ENCODE results near the gene ZPBP2. TPM values are rescaled to one million over a fixed set of nuclear protein-coding genes. Genes with fewer than 3 reads are reported as not detected.

ZPBP2 gene
- total RNA-seq, 1 donor from 2014 or later, result not detected

GRCh38 chr17:39841134-39841683 is 26.8 kb upstream of the ZPBP2 start:
- FAIRE-seq (no peak), DNase-seq (ENCODE audit: low read depth) (no peak)
- H3K36me3 ChIP-seq (ENCODE audit: insufficient read depth, low read length), result no peaks in the 10 kb centered on the region
- no peaks in the 10 kb centered on the region for H3K4me1 ChIP-seq (ENCODE audit: insufficient read depth, low read length)
- peaks cover 14% of the 10 kb centered on the region for H3K27me3 ChIP-seq (ENCODE audit: insufficient read depth, low read length)
- H3K27ac Mint-ChIP-seq (ENCODE audit: unreplicated experiment), result no peak overlapping the region
- H3K9me3 ChIP-seq (ENCODE audit: insufficient read depth, low read depth, low read length), result no peaks in the 10 kb centered on the region
- no peaks in the 10 kb centered on the region for H4K20me1 ChIP-seq (ENCODE audit: insufficient read depth, low read length)
- H3K79me2 ChIP-seq (ENCODE audit: insufficient read depth, low read length), result no peaks in the 10 kb centered on the region
- H3K4me3 Mint-ChIP-seq (ENCODE audit: unreplicated experiment), result no peak overlapping the region
- peaks cover 8% of the 10 kb centered on the region for H3K27me3 Mint-ChIP-seq (ENCODE audit: low read depth, unreplicated experiment)
- no peak overlapping the region for H3K4me3 ChIP-seq (ENCODE audit: insufficient read depth, low read depth, low read length)
- H3K9me3 Mint-ChIP-seq (ENCODE audit: unreplicated experiment), result peaks cover 16% of the 10 kb centered on the region
- H2AFZ ChIP-seq (ENCODE audit: low read depth, low read length), result no peak overlapping the region
- H3K4me2 ChIP-seq (ENCODE audit: low read length), result no peak overlapping the region
- H3K36me3 Mint-ChIP-seq (ENCODE audit: low read depth, unreplicated experiment), result no peaks in the 10 kb centered on the region
- H3K4me1 Mint-ChIP-seq (ENCODE audit: low read depth, unreplicated experiment), result no peaks in the 10 kb centered on the region
- no peak overlapping the region for H3K9ac ChIP-seq (ENCODE audit: low read length)
- no peak overlapping the region for H3K27ac ChIP-seq (ENCODE audit: low read depth, low read length)
- TF ChIP-seq EZH2 (IDR thresholded peaks at IDR 0.05; ENCODE audit: insufficient read depth, low read length), result no peak
- no peak for TF ChIP-seq CTCF (IDR thresholded peaks at IDR 0.05; ENCODE audit: insufficient read depth, low read depth, low read length)

- Histone ChIP-seq H3K4me1 (ENCODE audit: insufficient read depth, low read length) (no peaks in the 10 kb centered on the region), H3K79me2 (ENCODE audit: insufficient read depth, low read length) (no peaks in the 10 kb centered on the region), H3K9me3 (ENCODE audit: insufficient read depth, low read depth, low read length) (no peaks in the 10 kb centered on the region), H3K27ac (ENCODE audit: low read depth, low read length) (no peak overlapping the region), H3K27me3 (ENCODE audit: insufficient read depth, low read length) (peaks cover 26% of the 10 kb centered on the region), H2AFZ (ENCODE audit: low read depth, low read length) (no peak overlapping the region), H3K36me3 (ENCODE audit: insufficient read depth, low read length) (no peaks in the 10 kb centered on the region), H3K9ac (ENCODE audit: low read length) (no peak overlapping the region), H3K4me3 (ENCODE audit: insufficient read depth, low read depth, low read length) (no peak overlapping the region), H4K20me1 (ENCODE audit: insufficient read depth, low read length) (no peaks in the 10 kb centered on the region), H3K4me2 (ENCODE audit: low read length) (no peak overlapping the region)
- H3K4me3 Mint-ChIP-seq (ENCODE audit: unreplicated experiment), result no peak overlapping the region
- H3K4me1 Mint-ChIP-seq (ENCODE audit: low read depth, unreplicated experiment), result no peaks in the 10 kb centered on the region
- no peak for FAIRE-seq
- no peak overlapping the region for H3K27ac Mint-ChIP-seq (ENCODE audit: unreplicated experiment)
- H3K9me3 Mint-ChIP-seq (ENCODE audit: unreplicated experiment), result peaks cover 5% of the 10 kb centered on the region
- TF ChIP-seq CTCF (IDR thresholded peaks at IDR 0.05; ENCODE audit: insufficient read depth, low read depth, low read length) (no peak), EZH2 (IDR thresholded peaks at IDR 0.05; ENCODE audit: insufficient read depth, low read length) (no peak)
- no peak for DNase-seq (ENCODE audit: low read depth)
- H3K27me3 Mint-ChIP-seq (ENCODE audit: low read depth, unreplicated experiment), result peaks cover 8% of the 10 kb centered on the region
- H3K36me3 Mint-ChIP-seq (ENCODE audit: low read depth, unreplicated experiment), result no peaks in the 10 kb centered on the region
Observed at GRCh38 chr17:39845052-39845846, 22.8 kb upstream of the ZPBP2 start.

- no peaks in the 10 kb centered on the region for H3K36me3 ChIP-seq (ENCODE audit: insufficient read depth, low read length)
- H3K27me3 ChIP-seq (ENCODE audit: insufficient read depth, low read length), result peaks cover 26% of the 10 kb centered on the region
- H3K4me1 Mint-ChIP-seq (ENCODE audit: low read depth, unreplicated experiment), result no peaks in the 10 kb centered on the region
- no peak overlapping the region for H3K4me3 ChIP-seq (ENCODE audit: insufficient read depth, low read depth, low read length)
- H3K9me3 ChIP-seq (ENCODE audit: insufficient read depth, low read depth, low read length), result no peaks in the 10 kb centered on the region
- H3K9me3 Mint-ChIP-seq (ENCODE audit: unreplicated experiment), result peaks cover 3% of the 10 kb centered on the region
- H3K9ac ChIP-seq (ENCODE audit: low read length), result no peak overlapping the region
- no peaks in the 10 kb centered on the region for H3K36me3 Mint-ChIP-seq (ENCODE audit: low read depth, unreplicated experiment)
- H3K27me3 Mint-ChIP-seq (ENCODE audit: low read depth, unreplicated experiment), result peaks cover 3% of the 10 kb centered on the region
- H3K27ac Mint-ChIP-seq (ENCODE audit: unreplicated experiment), result no peak overlapping the region
- TF ChIP-seq EZH2 (IDR thresholded peaks at IDR 0.05; ENCODE audit: insufficient read depth, low read length), result no peak
- no peak for TF ChIP-seq CTCF (IDR thresholded peaks at IDR 0.05; ENCODE audit: insufficient read depth, low read depth, low read length)
- H3K4me2 ChIP-seq (ENCODE audit: low read length), result no peak overlapping the region
- no peak overlapping the region for H3K4me3 Mint-ChIP-seq (ENCODE audit: unreplicated experiment)
- FAIRE-seq (no peak), DNase-seq (ENCODE audit: low read depth) (no peak)
- no peak overlapping the region for H2AFZ ChIP-seq (ENCODE audit: low read depth, low read length)
- no peaks in the 10 kb centered on the region for H4K20me1 ChIP-seq (ENCODE audit: insufficient read depth, low read length)
- no peaks in the 10 kb centered on the region for H3K4me1 ChIP-seq (ENCODE audit: insufficient read depth, low read length)
- H3K79me2 ChIP-seq (ENCODE audit: insufficient read depth, low read length), result no peaks in the 10 kb centered on the region
- H3K27ac ChIP-seq (ENCODE audit: low read depth, low read length), result no peak overlapping the region
Observed at GRCh38 chr17:39846205-39846604, 21.8 kb upstream of the ZPBP2 start.
